ENCODE data around the gene SPRYD3.
"Not testable (repeated sequence)": the region's sequence is repeated elsewhere in the genome, so short reads cannot be mapped to it uniquely, and the experiment has no call there.

SPRYD3 gene

GRCh38 chr12:53113136-53113705, 34.0 kb upstream of the SPRYD3 start:
- no peak for TF ChIP-seq CTCF (IDR thresholded peaks at IDR 0.05; ENCODE audit: low read depth, low read length)
- H3K4me3 ChIP-seq (ENCODE audit: low read depth, low read length) = no peak overlapping the region

DNA sequence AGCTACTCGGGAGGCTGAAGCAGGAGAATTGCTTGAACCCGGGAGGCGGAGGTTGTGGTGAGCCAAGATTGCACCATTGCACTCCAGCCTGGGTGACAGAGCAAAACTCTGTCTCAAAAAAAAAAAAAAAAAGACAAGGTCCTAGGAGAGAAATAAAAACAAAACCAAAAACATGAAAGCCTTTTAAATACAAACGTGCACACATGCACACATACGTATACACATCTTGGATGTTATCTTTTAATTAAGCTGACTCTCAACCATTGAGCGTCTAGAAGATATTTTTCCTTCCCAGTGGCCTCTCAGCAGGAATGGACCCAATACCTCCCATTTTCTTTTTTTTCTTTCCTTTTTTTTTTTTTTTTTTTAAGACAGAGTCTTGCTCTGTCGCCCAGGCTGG, 33.2 kb upstream of the SPRYD3 start:
- DNase-seq; H3K36me3 ChIP-seq; H3K27ac ChIP-seq; H3K4me3 ChIP-seq (ENCODE audit: low read depth, low read length); H3K9me3 ChIP-seq (ENCODE audit: severe bottlenecking); H3K27me3 ChIP-seq (ENCODE audit: insufficient read depth, low read depth, severe bottlenecking): not testable (repeated sequence)

More at GRCh38 chr12:53113136-53113705, 34.0 kb upstream of the SPRYD3 start:
- Histone ChIP-seq H3K9me3 (ENCODE audit: severe bottlenecking) (no peaks in the 10 kb centered on the region), H3K27ac (no peak overlapping the region), H3K36me3 (no peaks in the 10 kb centered on the region), H3K27me3 (ENCODE audit: insufficient read depth, low read depth, severe bottlenecking) (no peaks in the 10 kb centered on the region)
- no peak for DNase-seq

- no peak for TF ChIP-seq CTCF (IDR thresholded peaks at IDR 0.05; ENCODE audit: low read depth, low read length)
Measured at GRCh38 chr12:53107122-53107521, 27.9 kb upstream of the SPRYD3 start.

DNA sequence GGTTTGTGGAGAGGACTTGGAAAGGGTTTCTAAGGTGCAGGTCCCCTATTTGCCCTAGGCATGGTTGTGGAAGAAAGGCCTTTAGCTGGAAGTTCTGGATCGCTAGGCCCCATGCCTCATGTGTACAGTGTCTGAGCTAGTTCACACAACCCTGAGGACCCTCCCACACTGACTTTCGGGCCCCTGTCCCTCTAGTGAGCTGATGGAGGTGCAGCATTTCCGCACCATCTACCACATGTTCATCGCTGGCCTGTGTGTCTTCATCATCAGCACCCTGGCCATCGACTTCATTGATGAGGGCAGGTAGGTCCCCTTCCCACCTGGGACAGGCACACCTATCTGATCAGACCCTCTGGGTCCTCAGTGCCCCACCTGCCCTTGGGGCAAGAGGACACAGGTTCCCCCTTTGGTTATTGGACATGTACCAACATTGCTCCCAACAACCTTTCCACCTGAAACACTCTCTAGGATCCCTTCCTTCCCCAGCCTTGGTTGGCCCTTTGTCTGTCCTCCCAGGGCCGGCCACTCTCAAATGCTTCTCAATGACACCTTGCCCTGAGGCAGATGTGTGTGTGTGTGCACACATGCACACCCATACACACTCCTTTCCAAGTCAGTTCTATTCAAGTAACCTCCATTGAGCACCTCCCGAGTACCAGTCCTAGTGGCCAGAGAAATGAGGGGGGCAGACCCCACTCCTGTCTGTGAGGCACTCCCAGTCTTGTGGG, 26.7 kb upstream of the SPRYD3 start:
- H3K4me3 ChIP-seq (ENCODE audit: low read depth, low read length) = no peak overlapping the region
- no peak overlapping the region for H3K27ac ChIP-seq
- H3K27me3 ChIP-seq (ENCODE audit: insufficient read depth, low read depth, severe bottlenecking) = no peaks in the 10 kb centered on the region
- H3K36me3 ChIP-seq = no peaks in the 10 kb centered on the region
- DNase-seq = no peak
- no peak for TF ChIP-seq CTCF (IDR thresholded peaks at IDR 0.05; ENCODE audit: low read depth, low read length)
- H3K9me3 ChIP-seq (ENCODE audit: severe bottlenecking) = no peaks in the 10 kb centered on the region

More at GRCh38 chr12:53107122-53107521, 27.9 kb upstream of the SPRYD3 start:
- Histone ChIP-seq H3K4me3 (ENCODE audit: low read depth, low read length) (no peak overlapping the region), H3K27me3 (ENCODE audit: insufficient read depth, low read depth, severe bottlenecking) (no peaks in the 10 kb centered on the region), H3K9me3 (ENCODE audit: severe bottlenecking) (no peaks in the 10 kb centered on the region), H3K36me3 (no peaks in the 10 kb centered on the region), H3K27ac (no peak overlapping the region)
- DNase-seq = no peak

DNA sequence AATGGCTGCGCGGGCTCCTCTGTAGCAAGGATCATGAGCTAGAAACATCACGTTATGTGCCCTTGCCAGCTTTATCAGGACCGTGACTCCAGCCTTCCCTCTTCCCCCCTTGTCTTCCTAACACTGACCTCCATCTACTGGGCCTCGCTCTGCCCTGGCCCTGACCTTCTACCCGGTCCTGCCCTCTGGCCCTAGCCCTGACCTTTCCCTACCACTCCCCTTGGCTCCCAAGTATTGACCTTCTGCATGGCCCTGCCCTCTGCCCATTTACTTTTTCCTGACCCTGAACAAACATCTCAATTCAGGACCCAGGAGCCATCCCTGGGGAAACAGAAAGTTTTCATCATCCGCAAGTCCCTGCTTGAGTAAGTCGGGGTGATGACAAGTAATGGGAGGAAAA, 26.1 kb upstream of the SPRYD3 start:
- H3K27ac ChIP-seq = no peak overlapping the region
- no peak for TF ChIP-seq CTCF (IDR thresholded peaks at IDR 0.05; ENCODE audit: low read depth, low read length)
- H3K27me3 ChIP-seq (ENCODE audit: insufficient read depth, low read depth, severe bottlenecking) = no peaks in the 10 kb centered on the region
- no peaks in the 10 kb centered on the region for H3K36me3 ChIP-seq
- no peaks in the 10 kb centered on the region for H3K9me3 ChIP-seq (ENCODE audit: severe bottlenecking)
- no peak overlapping the region for H3K4me3 ChIP-seq (ENCODE audit: low read depth, low read length)
- DNase-seq = no peak

DNA sequence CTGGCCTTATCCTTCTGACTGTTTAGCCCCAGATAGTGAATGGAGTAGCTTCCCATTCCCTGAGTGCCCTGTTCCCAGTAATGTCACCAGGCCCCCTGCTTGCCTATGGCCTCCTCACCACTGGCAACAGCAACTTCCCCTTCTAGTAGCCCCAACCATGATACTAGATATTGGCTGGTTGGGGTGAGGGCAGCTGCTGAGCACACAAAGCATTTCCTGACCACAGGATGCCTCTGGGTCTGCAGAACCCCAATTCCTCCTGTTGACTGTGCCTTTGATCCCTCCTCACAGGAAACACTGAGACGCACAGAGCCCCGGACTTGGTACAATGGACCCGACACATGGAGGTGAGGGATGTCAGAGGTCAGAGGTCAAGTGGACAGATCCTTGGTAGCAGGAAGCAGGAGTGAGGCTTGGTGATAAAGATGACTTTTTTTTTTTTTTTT, 24.7 kb upstream of the SPRYD3 start:
- DNase-seq = no peak
- H3K4me3 ChIP-seq (ENCODE audit: low read depth, low read length) = no peak overlapping the region
- no peak for TF ChIP-seq CTCF (IDR thresholded peaks at IDR 0.05; ENCODE audit: low read depth, low read length)
- H3K9me3 ChIP-seq (ENCODE audit: severe bottlenecking) = no peaks in the 10 kb centered on the region
- H3K36me3 ChIP-seq = no peaks in the 10 kb centered on the region
- peaks cover under 1% of the 10 kb centered on the region for H3K27me3 ChIP-seq (ENCODE audit: insufficient read depth, low read depth, severe bottlenecking)
- H3K27ac ChIP-seq = no peak overlapping the region
